Measurements from ENCODE around the gene EYS. TPM values are rescaled to one million over a fixed set of nuclear protein-coding genes. Genes with fewer than 3 reads are reported as not detected.

Gene EYS
- total RNA-seq, 1 experiment from 2014 or later, result not detected

DNA sequence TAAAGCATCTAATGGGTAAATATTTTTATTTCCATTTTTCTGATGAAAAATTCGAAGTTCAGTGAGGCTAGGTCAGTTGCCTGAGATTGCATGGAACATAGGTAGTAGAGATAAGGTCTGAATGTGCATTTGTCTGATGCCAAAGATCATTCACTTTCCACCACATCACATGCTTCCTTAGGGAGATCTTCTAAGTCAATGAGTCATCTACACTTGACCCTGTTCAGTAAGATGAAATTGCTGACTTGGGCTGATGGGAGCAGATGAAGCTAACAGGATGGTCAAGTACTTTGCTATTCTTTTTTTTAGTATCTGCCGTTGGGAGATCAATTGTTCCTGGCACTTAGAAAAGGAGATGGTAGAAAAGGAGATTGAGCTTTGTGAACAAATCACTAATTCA is 1560.2 kb downstream of the EYS start:
- TF ChIP-seq, protein P1, sequence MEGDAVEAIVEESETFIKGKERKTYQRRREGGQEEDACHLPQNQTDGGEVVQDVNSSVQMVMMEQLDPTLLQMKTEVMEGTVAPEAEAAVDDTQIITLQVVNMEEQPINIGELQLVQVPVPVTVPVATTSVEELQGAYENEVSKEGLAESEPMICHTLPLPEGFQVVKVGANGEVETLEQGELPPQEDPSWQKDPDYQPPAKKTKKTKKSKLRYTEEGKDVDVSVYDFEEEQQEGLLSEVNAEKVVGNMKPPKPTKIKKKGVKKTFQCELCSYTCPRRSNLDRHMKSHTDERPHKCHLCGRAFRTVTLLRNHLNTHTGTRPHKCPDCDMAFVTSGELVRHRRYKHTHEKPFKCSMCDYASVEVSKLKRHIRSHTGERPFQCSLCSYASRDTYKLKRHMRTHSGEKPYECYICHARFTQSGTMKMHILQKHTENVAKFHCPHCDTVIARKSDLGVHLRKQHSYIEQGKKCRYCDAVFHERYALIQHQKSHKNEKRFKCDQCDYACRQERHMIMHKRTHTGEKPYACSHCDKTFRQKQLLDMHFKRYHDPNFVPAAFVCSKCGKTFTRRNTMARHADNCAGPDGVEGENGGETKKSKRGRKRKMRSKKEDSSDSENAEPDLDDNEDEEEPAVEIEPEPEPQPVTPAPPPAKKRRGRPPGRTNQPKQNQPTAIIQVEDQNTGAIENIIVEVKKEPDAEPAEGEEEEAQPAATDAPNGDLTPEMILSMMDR (conservative IDR thresholded peaks at IDR 0.05), result no peak
- Histone ChIP-seq H3K79me1 (ENCODE audit: insufficient read depth, low read depth, low read length, poor library complexity, severe bottlenecking) (no peaks in the 10 kb centered on the region), H3K9me3 (ENCODE audit: control insufficient read depth, low read depth, low read length) (no peaks in the 10 kb centered on the region), H3K4ac (ENCODE audit: low read depth, low read length) (no peak overlapping the region), H3K23ac (ENCODE audit: insufficient read length, low read depth, low read length) (no peak overlapping the region), H2AK5ac (ENCODE audit: insufficient read length, low read length) (no peak overlapping the region), H3K79me2 (ENCODE audit: insufficient read depth, low read length) (no peaks in the 10 kb centered on the region), H4K5ac (ENCODE audit: insufficient read length, low read depth, low read length) (no peak overlapping the region), H3K4me2 (ENCODE audit: insufficient read depth, insufficient read length, low read length) (no peak overlapping the region), H2AFZ (ENCODE audit: low read length) (no peak overlapping the region), H3K56ac (ENCODE audit: insufficient read length, low read depth, low read length) (no peak overlapping the region), H3K27ac (ENCODE audit: insufficient read length, low read depth, low read length) (no peak overlapping the region), H3K9ac (ENCODE audit: extremely low read depth, insufficient read length, low read length) (no peak overlapping the region), H3K23me2 (ENCODE audit: insufficient read length, low read depth, low read length, poor library complexity, severe bottlenecking) (no peaks in the 10 kb centered on the region), H2BK5ac (ENCODE audit: insufficient read length, low read length) (no peak overlapping the region), H3K27me3 (ENCODE audit: insufficient read depth, low read length) (no peaks in the 10 kb centered on the region), H2BK15ac (ENCODE audit: low read depth, low read length) (no peak overlapping the region), H2BK20ac (ENCODE audit: low read depth, low read length, poor library complexity, severe bottlenecking) (no peak overlapping the region), H4K91ac (ENCODE audit: insufficient read length, low read depth, low read length) (no peak overlapping the region), H3K4me1 (ENCODE audit: insufficient read depth, low read length) (no peaks in the 10 kb centered on the region), H2BK12ac (ENCODE audit: insufficient read length, low read depth, low read length) (no peak overlapping the region), H3K18ac (ENCODE audit: insufficient read length, low read depth, low read length) (no peak overlapping the region), H4K8ac (replicated peaks; ENCODE audit: insufficient read length, low read depth, low read length) (no peak overlapping the region), H3T11ph (ENCODE audit: low read length) (no peak overlapping the region), H2BK120ac (ENCODE audit: low read depth, low read length, poor library complexity, severe bottlenecking) (no peak overlapping the region), H3K14ac (ENCODE audit: insufficient read depth, low read length) (no peak overlapping the region), H4K20me1 (ENCODE audit: control insufficient read depth, insufficient read depth, insufficient read length) (no peaks in the 10 kb centered on the region)
- Mint-ChIP-seq H3K27ac (no peak overlapping the region), H3K27me3 (ENCODE audit: low read depth) (no peaks in the 10 kb centered on the region; the same call in none of the 2 replicates), H3K4me1 (no peaks in the 10 kb centered on the region), H3K36me3 (ENCODE audit: insufficient read depth in 1 of 3, low read depth in 3 of 3) (no peaks in the 10 kb centered on the region), H3K9me3 (no peaks in the 10 kb centered on the region), H3K4me3 (no peak overlapping the region)
- DNase-seq, result no peak
- no CpG with 5 or more reads among the region's 2 CpGs for WGBS (ENCODE audit: extremely low coverage, insufficient read length, low lambda C conversion rate)
